IMR-90 (cell line): ENCODE data around the gene RGPD5. TPM values are rescaled to one million over a fixed set of nuclear protein-coding genes. Genes with fewer than 3 reads are reported as not detected.
"Not testable (repeated sequence)": the region's sequence is repeated elsewhere in the genome, so short reads cannot be mapped to it uniquely, and the experiment has no call there.

Experiments used
- ATAC-seq: fragments of 200-7000 bp; cut with Tn5 transposase; 2 replicates; pipeline ENCODE4 v1.9.1; 2020; ENCODE audit warnings: low read depth, mild to moderate bottlenecking, moderate library complexity
- BruUV-seq: library from RNA; stranded (reverse); fragments of 400-500 nt; replicated peaks from 2 replicates; lab custom pipeline; 2021; lab: Mats Ljungman, UMichigan
- CTCF ChIA-PET: fragments of 300-600 bp; formaldehyde crosslinking; extraction: SDS; loops from one replicate; lab custom pipeline; 2021; ENCODE audit warnings: antibody characterized with exemption; lab: Yijun Ruan, JAX
- POLR2A ChIA-PET: fragments of 300-600 bp; sonication (Branson Sonifier 250); formaldehyde crosslinking; loops from one replicate; lab custom pipeline; 2022; ENCODE audit warnings: antibody characterized with exemption; ENCODE audit not compliant: unreplicated experiment; lab: Charles Lee
- DNase-seq: peaks from one replicate; pipeline ENCODE4 v3.0.0; 2013
- H2AFZ ChIP-seq: replicated peaks from 2 replicates; pipeline ENCODE3; 2013; ENCODE audit warnings: low read length, mild to moderate bottlenecking; ENCODE audit not compliant: poor library complexity
- H2AK5ac ChIP-seq: 2 replicates; pipeline ENCODE4 v1.6.1; 2013; ENCODE audit warnings: low read depth, low read length, inconsistent platforms
- H2AK9ac ChIP-seq: replicated peaks from 2 replicates; pipeline ENCODE3; 2013; ENCODE audit warnings: mild to moderate bottlenecking, low read depth, low read length, moderate library complexity; ENCODE audit not compliant: poor library complexity
- H2BK120ac ChIP-seq: 2 replicates; pipeline ENCODE4 v1.6.1; 2013; ENCODE audit warnings: low read depth, low read length, inconsistent platforms
- H2BK15ac ChIP-seq: 3 replicates; pipeline ENCODE4 v1.6.1; 2013; ENCODE audit warnings: low read depth, low read length, inconsistent platforms
- H2BK20ac ChIP-seq: 2 replicates; pipeline ENCODE4 v1.6.1; 2013; ENCODE audit warnings: low read depth, mild to moderate bottlenecking, inconsistent platforms, low read length, moderate library complexity
- H2BK5ac ChIP-seq: 2 replicates; pipeline ENCODE4 v1.6.1; 2013; ENCODE audit warnings: mild to moderate bottlenecking, low read depth, low read length, inconsistent platforms; ENCODE audit not compliant: poor library complexity, severe bottlenecking
- H3K14ac ChIP-seq: replicated peaks from 2 replicates; pipeline ENCODE4 v1.6.1; 2013; ENCODE audit warnings: low read depth, low read length, inconsistent platforms
- H3K18ac ChIP-seq: 2 replicates; pipeline ENCODE4 v1.6.1; 2013; ENCODE audit warnings: low read depth, low read length, control low read depth
- H3K23ac ChIP-seq: 2 replicates; pipeline ENCODE4 v1.6.1; 2013; ENCODE audit warnings: low read depth, low read length, inconsistent platforms
- H3K27ac ChIP-seq: 2 replicates; pipeline ENCODE4 v1.5.1; 2013; ENCODE audit warnings: mild to moderate bottlenecking, control low read depth, low read length; ENCODE audit not compliant: insufficient read depth
- H3K27me3 ChIP-seq: 2 replicates; pipeline ENCODE4 v1.6.1; 2013; ENCODE audit warnings: low read length; ENCODE audit not compliant: control insufficient read depth, insufficient read depth
- H3K36me3 ChIP-seq: 2 replicates; pipeline ENCODE4 v1.6.1; 2013; ENCODE audit warnings: low read length, mixed read lengths; ENCODE audit not compliant: control insufficient read depth, insufficient read depth
- H3K4ac ChIP-seq: 2 replicates; pipeline ENCODE4 v1.6.1; 2013; ENCODE audit warnings: low read depth, low read length, inconsistent platforms
- H3K4me1 ChIP-seq: 2 replicates; pipeline ENCODE4 v1.6.1; 2013; ENCODE audit warnings: low read length, mixed read lengths; ENCODE audit not compliant: control insufficient read depth, insufficient read depth
- H3K4me2 ChIP-seq: 2 replicates; pipeline ENCODE4 v1.6.1; 2013; ENCODE audit warnings: low read depth, mild to moderate bottlenecking, control low read depth, low read length, moderate library complexity
- H3K4me3 ChIP-seq: 2 replicates; pipeline ENCODE4 v1.5.1; 2013; ENCODE audit warnings: low read depth, mild to moderate bottlenecking, control low read depth, low read length, moderate library complexity; ENCODE audit not compliant: insufficient read depth
- H3K56ac ChIP-seq: 2 replicates; pipeline ENCODE4 v1.6.1; 2013; ENCODE audit warnings: low read length, inconsistent platforms; ENCODE audit not compliant: insufficient read depth; ENCODE audit errors: extremely low read depth
- H3K79me1 ChIP-seq, 2 experiments: 2 replicates each; pipeline ENCODE4 v1.6.1; 2013; ENCODE audit warnings: low read length in 2 of 2, inconsistent platforms in 1 of 2, low read depth in 1 of 2
- H3K9ac ChIP-seq: 2 replicates; pipeline ENCODE4 v1.6.1; 2013; ENCODE audit warnings: low read depth, low read length, control low read depth
- H3K9me1 ChIP-seq: 2 replicates; pipeline ENCODE4 v1.6.1; 2013; ENCODE audit warnings: low read length, inconsistent platforms; ENCODE audit not compliant: insufficient read depth
- H3K9me3 ChIP-seq: 2 replicates; pipeline ENCODE4 v1.6.1; 2013; ENCODE audit warnings: low read length; ENCODE audit not compliant: control insufficient read depth, insufficient read depth
- H4K20me1 ChIP-seq: 2 replicates; pipeline ENCODE4 v1.6.1; 2013; ENCODE audit warnings: low read length, inconsistent platforms; ENCODE audit not compliant: insufficient read depth
- H4K5ac ChIP-seq: 2 replicates; pipeline ENCODE4 v1.6.1; 2013; ENCODE audit warnings: mild to moderate bottlenecking, low read depth, low read length, control low read depth
- H4K8ac ChIP-seq, 2 experiments: 2 replicates each; pipeline ENCODE4 v1.6.1; 2013; ENCODE audit warnings: low read depth in 2 of 2, low read length in 2 of 2, control low read depth in 1 of 2, inconsistent platforms in 1 of 2
- H4K91ac ChIP-seq: 2 replicates; pipeline ENCODE4 v1.6.1; 2013; ENCODE audit warnings: low read depth, low read length, inconsistent platforms; ENCODE audit not compliant: insufficient read depth
- WGBS, 2 experiments: methylation state at CpG; one replicate each; pipeline versions ENCODE4 v1.1.5 to v1.1.7; 2013; ENCODE audit warnings: missing lambda C conversion rate in 2 of 2; ENCODE audit not compliant: insufficient read length in 1 of 2; ENCODE audit errors: extremely low coverage in 2 of 2; 5-methylcytosine and 5-hydroxymethylcytosine counted together
- dilution Hi-C: fragments of 300-500 bp; cut with HindIII; formaldehyde crosslinking; loops from one replicate; pipeline ENCODE4 v1.14.3; 2018; ENCODE audit warnings: low sequenced_read_pairs; ENCODE audit not compliant: unreplicated experiment
- in situ Hi-C: fragments of 300-500 bp; cut with MboI; formaldehyde crosslinking; loops from 3 replicates; pipeline ENCODE4 v1.14.3; 2019; ENCODE audit warnings: low sequenced_read_pairs, inconsistent platforms, mixed read lengths
- intact Hi-C: fragments of 100-400 bp; cut with micrococcal nuclease; formaldehyde crosslinking; loops from 2 replicates; pipeline ENCODE4 v1.10.0; 2022
- polyA plus RNA-seq, 3 experiments: library from polyadenylated mRNA; depleted of rRNA; stranded (reverse); fragments of >200 nt; gene quantifications; 2 replicates each; pipeline ENCODE4 v1.2.3, GENCODE V29; 2012; ENCODE audit warnings: low replicate concordance in 1 of 3
- total RNA-seq: library from RNA; depleted of rRNA; stranded (reverse); fragments of >200 nt; gene quantifications from 2 replicates; pipeline ENCODE4 v1.2.3, GENCODE V29; 2012

The RGPD5 gene
- total and polyA plus RNA-seq, 2 of the 4 experiments (the other 2 are of a cell fraction), result 2.5 to 14.3 TPM

DNA sequence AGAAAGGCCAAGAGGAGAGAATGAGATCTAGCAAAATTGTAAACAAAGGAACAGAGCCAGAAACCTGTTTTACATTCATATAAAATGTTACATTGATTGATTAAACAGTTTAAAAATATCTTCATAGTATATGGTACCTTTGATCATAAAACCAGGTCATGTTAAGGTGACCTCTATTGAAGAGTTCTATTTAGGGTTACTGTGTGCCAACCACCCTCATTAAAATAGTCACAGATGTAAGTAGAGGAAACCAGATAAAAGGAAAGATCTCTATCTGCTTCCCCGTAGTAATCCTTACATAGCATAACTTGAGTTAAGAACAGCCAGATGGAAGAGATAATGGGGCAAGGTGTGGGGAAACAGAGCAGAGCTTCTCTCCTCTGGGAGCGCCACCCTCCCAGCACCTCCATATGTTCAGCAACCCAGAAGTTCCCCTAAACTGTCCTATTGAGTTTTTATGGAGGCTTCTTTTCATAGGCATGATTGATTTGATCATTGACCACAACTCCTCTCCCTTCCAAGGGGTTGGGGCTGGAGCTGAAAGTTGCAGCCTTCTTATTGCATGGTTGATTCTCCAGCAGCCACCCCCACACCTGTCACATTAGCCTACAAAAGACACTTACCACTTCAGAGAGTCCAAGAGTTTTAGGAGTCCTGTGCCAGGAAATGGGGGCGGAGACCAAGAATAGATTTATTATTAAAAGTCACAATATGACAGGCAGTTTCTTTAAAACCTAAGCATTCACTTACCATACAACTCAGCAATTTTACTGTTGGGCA, 101.2 kb downstream of the RGPD5 start:
- CTCF ChIA-PET, H2BK20ac ChIP-seq, in situ Hi-C loops, H2BK15ac ChIP-seq, H2AFZ ChIP-seq, POLR2A ChIA-PET, BruUV-seq, H3K18ac ChIP-seq, H3K79me1 ChIP-seq, ATAC-seq, H3K4ac ChIP-seq, H3K4me2 ChIP-seq, H3K14ac ChIP-seq, H3K27me3 ChIP-seq, H4K5ac ChIP-seq, intact Hi-C loops, H3K9me3 ChIP-seq, H3K56ac ChIP-seq, H3K27ac ChIP-seq, H3K23ac ChIP-seq, H3K4me3 ChIP-seq, H2BK120ac ChIP-seq, dilution Hi-C loops, H2AK9ac ChIP-seq, H4K20me1 ChIP-seq, H2BK5ac ChIP-seq, H4K91ac ChIP-seq, H3K4me1 ChIP-seq, H4K8ac ChIP-seq, H3K9ac ChIP-seq, H3K36me3 ChIP-seq, H3K9me1 ChIP-seq, H2AK5ac ChIP-seq, DNase-seq: not testable (repeated sequence)
- WGBS, 2 experiments, result no CpG with 5 or more reads among the region's 3 CpGs

DNA sequence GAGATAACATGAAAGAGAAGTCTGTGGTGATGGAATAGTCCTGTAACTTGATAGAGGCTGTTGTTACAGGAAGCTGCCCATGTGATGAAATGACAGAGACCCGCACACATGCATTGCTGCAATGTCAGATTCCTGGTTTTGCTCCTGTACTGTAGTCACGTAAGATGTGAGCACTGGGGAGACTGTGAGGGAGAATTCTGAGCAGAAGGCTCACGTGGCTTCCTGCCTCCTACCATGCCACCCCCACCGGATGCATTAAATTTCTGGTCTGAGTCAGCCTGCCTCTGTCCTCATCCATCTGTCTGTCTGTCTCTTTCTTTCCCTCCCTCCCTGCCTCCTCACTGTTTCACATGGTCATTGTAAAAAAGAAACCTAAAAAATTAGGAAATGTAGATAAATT, 102.1 kb downstream of the RGPD5 start:
- H3K27ac ChIP-seq, BruUV-seq, dilution Hi-C loops: not testable (repeated sequence)

More for the DNA sequence above, 102.1 kb downstream of the RGPD5 start:
- H4K20me1 ChIP-seq, H3K14ac ChIP-seq, H3K23ac ChIP-seq, H4K8ac ChIP-seq, H2BK15ac ChIP-seq, intact Hi-C loops, H3K4me3 ChIP-seq, CTCF ChIA-PET, H3K27me3 ChIP-seq, H3K18ac ChIP-seq, H4K91ac ChIP-seq, H3K9me3 ChIP-seq, H3K9ac ChIP-seq, H2AK9ac ChIP-seq, H3K56ac ChIP-seq, H3K4me2 ChIP-seq, H2AFZ ChIP-seq, H3K79me1 ChIP-seq, H4K5ac ChIP-seq, H3K9me1 ChIP-seq, H3K4ac ChIP-seq, POLR2A ChIA-PET, H2AK5ac ChIP-seq, H2BK5ac ChIP-seq, H3K4me1 ChIP-seq, DNase-seq, H2BK20ac ChIP-seq, H2BK120ac ChIP-seq, in situ Hi-C loops, H3K36me3 ChIP-seq: not testable (repeated sequence)
- ATAC-seq, result peak; percentile 76
- WGBS, 2 experiments, result no CpG with 5 or more reads among the region's 4 CpGs
